ENCODE data around the gene ANGPT4. TPM values are rescaled to one million over a fixed set of nuclear protein-coding genes. Genes with fewer than 3 reads are reported as not detected.

ANGPT4 gene
- total and polyA plus RNA-seq, 12 donors: 0.05 to 0.44 (median 0.26) TPM; not detected in 8

GRCh38 chr20:945841-946240, 29.7 kb upstream of the ANGPT4 start:
- Histone ChIP-seq H3K36me3 (no peaks in the 10 kb centered on the region), H3K9me3 (no peaks in the 10 kb centered on the region), H3K4me1 (no peaks in the 10 kb centered on the region), H3K27ac (no peak overlapping the region), H3K4me3 (no peak overlapping the region), H3K27me3 (peaks cover 0 to 66% (median 16%) of the 10 kb centered on the region in 7 donors)
- TF ChIP-seq CTCF (IDR thresholded peaks at IDR 0.05): no peak
- DNase-seq: no peak
- 83 to 88% methylated on average over 13 of the region's 13 CpGs for WGBS, 2 donors
- intact Hi-C loops (cut with DNase I): no loop called here
- ATAC-seq: no peak

- DNase-seq (no peak), ATAC-seq (no peak)
- intact Hi-C loops (cut with DNase I): loop anchor here in 1 of 10 donors (5.0 kb wide), 1 partner anchor 78 kb away; no protein-coding TSS in a partner anchor
- H3K36me3 ChIP-seq: no peaks in the 10 kb centered on the region
- H3K9me3 ChIP-seq: no peaks in the 10 kb centered on the region
- H3K27ac ChIP-seq: no peak overlapping the region
- H3K27me3 ChIP-seq: peaks cover 0 to 62% (median 21%) of the 10 kb centered on the region in 7 donors
- no peak overlapping the region for H3K4me3 ChIP-seq
- TF ChIP-seq CTCF (IDR thresholded peaks at IDR 0.05): no peak
- no peaks in the 10 kb centered on the region for H3K4me1 ChIP-seq
- 31 to 36% methylated on average over 13 of the region's 13 CpGs for WGBS, 2 donors
Observed at GRCh38 chr20:944774-945410, 28.8 kb upstream of the ANGPT4 start.

- H3K4me3 ChIP-seq: no peak overlapping the region
- DNase-seq (no peak), ATAC-seq (no peak)
- intact Hi-C loops (cut with DNase I): loop anchor here in 1 of 10 donors (5.0 kb wide), 1 partner anchor 77 kb away; no protein-coding TSS in a partner anchor
- no peaks in the 10 kb centered on the region for H3K4me1 ChIP-seq
- H3K9me3 ChIP-seq: no peaks in the 10 kb centered on the region
- H3K27ac ChIP-seq: no peak overlapping the region
- H3K27me3 ChIP-seq: peaks cover 0 to 59% (median 21%) of the 10 kb centered on the region in 7 donors
- H3K36me3 ChIP-seq: no peaks in the 10 kb centered on the region
- no peak for TF ChIP-seq CTCF (IDR thresholded peaks at IDR 0.05)
- 84 to 86% methylated on average over 9 of the region's 9 CpGs for WGBS, 2 donors
Observed at GRCh38 chr20:944148-944547, 28.0 kb upstream of the ANGPT4 start.

GRCh38 chr20:942611-943010, 26.5 kb upstream of the ANGPT4 start:
- no peaks in the 10 kb centered on the region for H3K9me3 ChIP-seq
- H3K4me1 ChIP-seq: no peaks in the 10 kb centered on the region
- 83 to 84% methylated on average over 7 of the region's 7 CpGs for WGBS, 2 donors
- no peak for TF ChIP-seq CTCF (IDR thresholded peaks at IDR 0.05)
- intact Hi-C loops (cut with DNase I): loop anchor here in 1 of 10 donors (5.0 kb wide), 1 partner anchor 75 kb away; no protein-coding TSS in a partner anchor
- no peak overlapping the region for H3K27ac ChIP-seq
- H3K36me3 ChIP-seq: no peaks in the 10 kb centered on the region
- no peak for ATAC-seq
- DNase-seq: no peak
- H3K4me3 ChIP-seq: no peak overlapping the region
- peaks cover 0 to 53% (median 21%) of the 10 kb centered on the region in 7 donors for H3K27me3 ChIP-seq
